Endothelial cell (in vitro differentiated cells): ENCODE measurements around the gene SAYSD1. TPM values are rescaled to one million over a fixed set of nuclear protein-coding genes. Genes with fewer than 3 reads are reported as not detected.

Source experiments
- DNase-seq: peaks from one replicate; pipeline ENCODE4 v3.0.0; 2021; ENCODE audit warnings: low spot score
- H3K27ac Mint-ChIP-seq: one replicate; pipeline ENCODE4 v1.8.0; 2021; ENCODE audit warnings: mixed read lengths, inconsistent platforms; ENCODE audit not compliant: unreplicated experiment
- H3K27me3 Mint-ChIP-seq: one replicate; pipeline ENCODE4 v1.8.0; 2021; ENCODE audit warnings: mild to moderate bottlenecking, moderate library complexity, mixed read lengths, inconsistent platforms; ENCODE audit not compliant: unreplicated experiment
- H3K36me3 Mint-ChIP-seq: one replicate; pipeline ENCODE4 v1.8.0; 2021; ENCODE audit warnings: mild to moderate bottlenecking, low read depth, mixed read lengths, inconsistent platforms; ENCODE audit not compliant: unreplicated experiment
- H3K4me1 Mint-ChIP-seq: one replicate; pipeline ENCODE4 v1.8.0; 2021; ENCODE audit warnings: mild to moderate bottlenecking, mixed read lengths, inconsistent platforms; ENCODE audit not compliant: unreplicated experiment
- H3K4me3 Mint-ChIP-seq: one replicate; pipeline ENCODE4 v1.8.0; 2021; ENCODE audit warnings: mild to moderate bottlenecking, mixed read lengths, inconsistent platforms; ENCODE audit not compliant: unreplicated experiment
- H3K9me3 Mint-ChIP-seq: one replicate; pipeline ENCODE4 v1.8.0; 2021; ENCODE audit warnings: mixed read lengths, inconsistent platforms; ENCODE audit not compliant: unreplicated experiment
- CTCF ChIP-seq: fragments of 200-600 bp; sonication (generic); IDR thresholded peaks from one replicate; pipeline ENCODE4 v1.5.0; 2021; ENCODE audit warnings: antibody characterized with exemption; ENCODE audit not compliant: unreplicated experiment
- total RNA-seq: library from RNA; stranded (reverse); fragmentation: NEBNext Ultra II Directional; extraction: Animal tissue kit (Norgen Biotek cat#: 25700); gene quantifications from one replicate; pipeline ENCODE4 v1.2.1, GENCODE V29; 2021; ENCODE audit not compliant: unreplicated experiment

SAYSD1 gene
- total RNA-seq, 1 donor from 2014 or later, result 10.8 TPM

- H3K4me1 Mint-ChIP-seq, result peaks cover 5% of the 10 kb centered on the region
- no peak overlapping the region for H3K27ac Mint-ChIP-seq
- no peak for TF ChIP-seq CTCF
- H3K27me3 Mint-ChIP-seq, result peaks cover 6% of the 10 kb centered on the region
- no peak overlapping the region for H3K4me3 Mint-ChIP-seq
- no peaks in the 10 kb centered on the region for H3K9me3 Mint-ChIP-seq
- H3K36me3 Mint-ChIP-seq, result peaks cover 18% of the 10 kb centered on the region
- no peak for DNase-seq
Measured at GRCh38 chr6:39082310-39082709, 32.7 kb downstream of the SAYSD1 start.

- Mint-ChIP-seq H3K9me3 (no peaks in the 10 kb centered on the region), H3K4me1 (peaks cover 17% of the 10 kb centered on the region), H3K4me3 (no peak overlapping the region), H3K36me3 (peaks cover 25% of the 10 kb centered on the region), H3K27me3 (peaks cover 8% of the 10 kb centered on the region), H3K27ac (no peak overlapping the region)
- no peak for TF ChIP-seq CTCF
- no peak for DNase-seq
Measured at GRCh38 chr6:39080246-39080875, 34.6 kb downstream of the SAYSD1 start.

- H3K27me3 Mint-ChIP-seq, result peaks cover 9% of the 10 kb centered on the region
- H3K9me3 Mint-ChIP-seq, result no peaks in the 10 kb centered on the region
- no peak overlapping the region for H3K4me3 Mint-ChIP-seq
- no peak for DNase-seq
- no peak overlapping the region for H3K27ac Mint-ChIP-seq
- peaks cover 28% of the 10 kb centered on the region for H3K36me3 Mint-ChIP-seq
- TF ChIP-seq CTCF, result no peak
- peaks cover 24% of the 10 kb centered on the region for H3K4me1 Mint-ChIP-seq
Measured at GRCh38 chr6:39079197-39080125, 35.5 kb downstream of the SAYSD1 start.

- Mint-ChIP-seq H3K4me3 (no peak overlapping the region), H3K9me3 (no peaks in the 10 kb centered on the region), H3K27me3 (peaks cover 9% of the 10 kb centered on the region), H3K27ac (no peak overlapping the region), H3K36me3 (peaks cover 23% of the 10 kb centered on the region), H3K4me1 (peaks cover 23% of the 10 kb centered on the region)
- TF ChIP-seq CTCF, result no peak
- no peak for DNase-seq
Measured at GRCh38 chr6:39078695-39079094, 36.3 kb downstream of the SAYSD1 start.
